NCI-H345 treated with DMSO at 0.1 percent for 48 hours (cell line): Measurements from ENCODE around the gene CPPED1.

Experiments used
- DNase-seq: peaks from one replicate; lab custom pipeline; 2025; ENCODE audit not compliant: unreplicated experiment; lab: John Stamatoyannopoulos, UW

Gene CPPED1

GRCh38 chr16:12740986-12741610 is 62.6 kb downstream of the CPPED1 start:
- DNase-seq = no peak

- no peak for DNase-seq
Observed at GRCh38 chr16:12739738-12740137, 63.9 kb downstream of the CPPED1 start.

DNA sequence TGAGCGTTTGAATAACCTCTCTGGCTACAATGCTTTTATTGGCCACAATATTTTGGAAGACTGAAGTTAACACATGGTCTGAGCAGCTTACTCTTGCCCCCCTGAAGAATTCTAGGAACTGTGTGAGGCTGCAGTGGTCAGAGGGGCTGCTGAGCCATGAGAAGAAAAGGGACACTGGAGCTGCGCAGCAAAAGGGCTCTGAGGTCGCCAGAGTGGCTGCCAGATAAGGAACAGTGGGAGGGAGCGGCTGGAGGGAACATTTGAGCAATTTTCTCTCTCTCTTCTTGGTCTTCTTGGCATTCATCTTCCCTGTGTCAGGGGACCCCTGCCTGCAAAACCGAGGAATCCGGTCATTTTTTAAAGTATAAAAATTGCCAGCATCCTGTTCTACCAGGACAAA is 66.1 kb downstream of the CPPED1 start:
- DNase-seq = no peak

GRCh38 chr16:12735805-12736204 is 67.9 kb downstream of the CPPED1 start:
- DNase-seq = no peak

- DNase-seq = no peak
Observed at GRCh38 chr16:12732600-12732999, 71.1 kb downstream of the CPPED1 start.

DNA sequence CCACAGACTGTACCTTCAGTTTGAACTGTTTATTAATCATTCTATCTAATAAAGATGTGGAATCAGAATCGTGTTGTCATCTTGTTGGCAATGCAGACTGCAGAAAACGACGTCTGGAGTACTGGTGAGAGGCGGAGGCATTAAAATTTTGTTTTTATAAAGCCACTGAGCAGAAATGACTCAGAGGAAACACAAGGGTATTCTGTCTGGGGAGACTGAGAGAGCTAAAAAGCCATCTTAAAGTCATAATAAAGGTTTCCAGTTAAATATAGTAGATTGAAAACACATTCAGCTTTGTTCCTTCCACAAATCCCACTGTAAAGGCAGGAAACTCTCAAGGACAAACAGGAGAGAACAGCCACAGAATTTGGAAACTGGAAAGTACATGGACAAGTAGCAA is 74.2 kb downstream of the CPPED1 start:
- DNase-seq = no peak

DNA sequence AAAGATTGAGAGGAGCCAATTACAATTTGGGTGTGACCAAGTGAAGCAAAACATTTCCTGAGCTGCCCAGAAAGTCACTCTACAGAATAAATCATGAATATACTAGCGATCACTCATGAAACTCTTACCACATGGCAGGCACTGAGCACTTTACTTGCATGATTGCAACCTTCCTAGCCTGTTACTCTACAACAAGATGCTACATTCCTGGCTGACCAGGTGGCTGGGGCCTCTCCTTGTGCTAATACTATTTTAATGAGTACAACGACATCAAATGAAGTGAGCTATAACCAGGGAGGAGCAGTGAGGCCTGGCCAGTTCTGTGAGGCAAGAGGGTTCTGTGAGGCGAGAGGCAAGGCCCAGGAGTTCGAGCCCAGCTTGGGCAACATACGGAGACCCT is 75.2 kb downstream of the CPPED1 start:
- no peak for DNase-seq

GRCh38 chr16:12724226-12724625 is 79.5 kb downstream of the CPPED1 start:
- DNase-seq = no peak

- DNase-seq = no peak
Observed at GRCh38 chr16:12723681-12724080, 80.0 kb downstream of the CPPED1 start.

DNA sequence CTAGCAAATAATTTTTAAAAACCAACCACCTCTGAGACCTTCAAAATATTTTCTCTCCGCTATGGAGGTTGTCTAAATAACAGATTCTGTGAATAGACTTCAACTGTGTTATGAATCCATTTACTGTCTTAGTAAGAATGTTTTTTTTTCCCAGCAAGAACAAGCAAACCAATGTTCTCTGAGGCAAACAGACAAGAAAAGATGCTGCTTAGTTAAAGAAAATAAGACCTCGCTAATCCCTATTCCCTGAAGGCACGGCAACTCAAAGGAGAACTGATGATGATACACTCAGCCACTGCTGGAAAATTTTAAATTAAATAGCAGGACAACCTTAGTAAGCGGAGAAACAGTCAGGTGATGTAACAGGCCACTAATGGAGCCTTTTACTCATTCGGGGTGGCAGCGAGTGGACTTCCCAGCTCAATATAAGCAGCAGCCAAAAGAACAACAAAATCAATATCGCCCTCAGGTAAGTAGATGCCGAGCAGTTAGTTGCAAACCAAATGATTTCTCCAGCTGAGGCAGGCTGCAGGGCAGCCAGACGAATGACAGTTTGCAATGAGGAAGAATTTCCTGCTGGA is 81.8 kb downstream of the CPPED1 start:
- no peak for DNase-seq

GRCh38 chr16:12719972-12720371 is 83.7 kb downstream of the CPPED1 start:
- DNase-seq = no peak

DNA sequence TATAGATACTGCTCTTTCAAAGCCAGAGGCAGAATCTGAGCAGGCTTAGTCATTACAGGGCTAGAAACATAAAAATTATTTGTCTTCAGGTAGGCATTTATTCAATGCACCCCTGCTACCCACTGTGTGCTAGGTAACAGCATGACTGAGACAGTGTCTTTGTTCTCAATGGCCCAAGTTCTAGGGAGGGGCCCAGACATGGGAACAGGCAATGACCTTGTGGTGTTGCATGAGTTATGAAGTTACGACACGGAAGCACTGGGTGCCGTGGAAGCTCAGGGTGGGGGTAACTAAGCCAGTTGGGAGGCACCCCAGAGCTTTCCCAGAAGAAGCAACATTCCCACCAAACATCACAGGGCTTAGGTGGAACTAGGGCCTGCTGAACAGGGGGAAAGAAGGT is 87.0 kb downstream of the CPPED1 start:
- no peak for DNase-seq

GRCh38 chr16:12709807-12710206 is 93.9 kb downstream of the CPPED1 start:
- no peak for DNase-seq

- no peak for DNase-seq
Observed at GRCh38 chr16:12708266-12708665, 95.4 kb downstream of the CPPED1 start.

- DNase-seq = no peak
Observed at GRCh38 chr16:12706628-12707027, 97.1 kb downstream of the CPPED1 start.

- DNase-seq = no peak
Observed at GRCh38 chr16:12704492-12705111, 99.1 kb downstream of the CPPED1 start.

DNA sequence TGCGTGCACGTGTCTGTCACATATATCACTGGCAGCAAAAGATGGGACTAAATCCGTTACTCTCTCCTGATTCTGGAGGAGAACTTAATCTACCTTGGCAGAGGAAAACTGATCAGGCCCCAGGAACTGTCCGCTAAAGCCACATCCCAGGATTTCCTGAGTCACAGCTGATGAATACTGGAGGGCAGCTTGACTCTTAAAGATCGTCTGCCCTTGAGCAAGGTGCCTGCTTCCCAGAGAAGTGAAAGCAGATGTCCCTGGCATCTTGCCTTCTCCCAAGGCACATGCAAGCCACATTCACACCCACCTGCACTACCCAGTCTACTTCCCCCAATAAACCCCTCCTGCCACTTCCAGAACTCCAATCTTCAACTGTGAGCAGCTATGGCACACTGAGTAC is 99.8 kb downstream of the CPPED1 start:
- no peak for DNase-seq

GRCh38 chr16:12700161-12700560 is 103.5 kb downstream of the CPPED1 start:
- DNase-seq = no peak

- DNase-seq = no peak
Observed at GRCh38 chr16:12699161-12699560, 104.5 kb downstream of the CPPED1 start.

GRCh38 chr16:12697437-12697836 is 106.2 kb downstream of the CPPED1 start:
- no peak for DNase-seq

DNA sequence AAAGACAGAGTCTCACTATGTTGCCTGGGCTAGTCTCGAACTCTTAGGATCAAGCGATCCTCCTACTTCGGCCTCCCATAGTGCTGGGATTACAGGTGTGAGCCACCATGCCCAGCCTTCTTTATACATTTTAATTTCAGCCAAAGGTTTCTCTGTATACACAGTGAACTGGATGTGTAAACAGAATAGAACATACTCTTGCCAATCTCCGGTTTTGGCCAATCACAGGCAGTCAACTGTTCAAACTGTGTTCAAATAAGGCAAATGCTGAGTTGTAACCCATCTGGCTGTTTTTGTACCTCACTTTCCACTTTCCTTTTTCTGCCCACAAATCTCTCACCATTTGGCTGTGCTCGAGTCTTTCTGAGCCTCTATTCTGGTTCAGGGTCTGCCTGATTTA is 108.2 kb downstream of the CPPED1 start:
- no peak for DNase-seq

DNA sequence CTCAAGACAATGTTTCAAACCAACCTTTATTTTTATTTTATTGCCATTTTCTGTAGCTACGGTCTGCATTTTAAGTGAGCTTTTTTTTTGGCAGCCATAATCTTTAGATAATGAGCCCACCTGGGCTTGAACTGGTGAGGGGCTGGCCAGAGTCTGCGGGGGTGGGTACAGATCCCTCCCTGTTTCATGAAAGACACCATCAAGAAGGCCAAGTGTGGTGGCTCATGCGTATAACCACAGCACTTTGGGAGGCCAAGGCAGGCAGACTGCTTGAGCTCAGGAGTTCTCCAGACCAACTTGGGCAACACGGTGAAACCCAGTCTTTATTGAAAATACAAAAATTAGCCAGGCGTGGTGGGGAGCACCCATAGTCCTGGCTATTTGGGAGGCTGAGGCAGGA is 113.7 kb downstream of the CPPED1 start:
- no peak for DNase-seq
